ENCODE results near the gene ENOX1.

Gene ENOX1

DNA sequence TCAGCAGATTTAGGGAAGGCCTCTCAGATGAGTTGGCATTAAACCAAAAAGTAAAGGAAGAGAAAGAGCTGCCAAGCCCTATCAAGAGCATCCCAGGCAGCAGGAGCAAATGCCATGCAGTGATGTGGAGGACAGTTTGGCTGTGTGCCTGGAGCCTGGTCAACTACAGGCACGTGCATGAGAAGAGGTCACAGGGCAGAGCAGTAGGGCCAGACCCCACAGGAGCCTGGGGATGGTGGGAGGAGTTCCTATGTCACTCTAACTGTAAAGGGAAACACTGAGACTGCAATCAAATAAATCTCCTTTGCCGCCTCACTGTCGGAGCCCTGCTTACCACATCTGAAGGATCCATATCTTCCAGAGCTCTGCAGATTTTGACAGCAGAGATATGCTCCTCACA lies 240.5 kb downstream of the ENOX1 start:
- DNase-seq: peak in 2 of 56 donors; percentile 11 to 60

GRCh38 chr13:43545317-43545874 lies 241.4 kb downstream of the ENOX1 start:
- no peak for DNase-seq

GRCh38 chr13:43544631-43545030 lies 242.1 kb downstream of the ENOX1 start:
- no peak for DNase-seq

DNA sequence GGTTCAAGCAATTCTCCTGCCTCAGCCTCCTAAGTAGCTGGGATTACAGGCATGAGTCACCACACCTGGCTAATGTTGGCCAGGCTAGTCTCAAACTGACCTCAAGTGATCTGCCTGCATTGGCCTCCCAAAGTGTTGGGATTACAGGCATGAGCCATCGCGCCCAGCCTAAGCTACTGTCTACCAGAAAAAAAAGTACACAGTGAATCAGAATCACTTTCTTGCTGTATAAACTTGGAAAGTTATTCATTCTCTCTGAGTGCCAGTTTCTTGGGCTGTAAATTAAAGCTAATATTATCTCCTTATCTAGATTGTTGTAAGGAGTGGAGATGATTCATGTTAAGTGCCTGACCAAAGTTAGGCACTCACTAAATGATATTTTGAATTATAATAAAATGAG lies 242.8 kb downstream of the ENOX1 start:
- DNase-seq: no peak

GRCh38 chr13:43543331-43543730 lies 243.4 kb downstream of the ENOX1 start:
- DNase-seq: no peak

- DNase-seq: no peak
These were observed 249.6 kb downstream of the ENOX1 start for GRCh38 chr13:43537124-43537523.

DNA sequence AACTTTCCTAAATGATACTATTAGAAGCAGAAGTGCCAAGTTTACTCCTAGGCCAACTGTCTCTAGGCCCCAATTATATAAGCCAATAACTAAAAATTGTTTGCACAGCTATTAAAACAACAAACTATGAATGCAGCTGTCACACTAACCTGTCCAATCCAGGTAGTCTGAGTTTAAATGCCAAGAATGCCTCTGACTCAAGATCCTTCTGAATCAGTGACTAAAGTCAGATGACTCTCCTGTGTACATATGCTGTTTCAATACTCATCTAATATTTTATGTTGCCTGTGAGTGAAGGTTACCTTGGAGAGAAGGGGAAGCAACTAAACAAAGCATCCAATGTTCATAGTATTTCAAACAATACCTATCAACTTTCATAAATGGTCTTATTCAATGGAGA lies 257.0 kb downstream of the ENOX1 start:
- DNase-seq: no peak

DNA sequence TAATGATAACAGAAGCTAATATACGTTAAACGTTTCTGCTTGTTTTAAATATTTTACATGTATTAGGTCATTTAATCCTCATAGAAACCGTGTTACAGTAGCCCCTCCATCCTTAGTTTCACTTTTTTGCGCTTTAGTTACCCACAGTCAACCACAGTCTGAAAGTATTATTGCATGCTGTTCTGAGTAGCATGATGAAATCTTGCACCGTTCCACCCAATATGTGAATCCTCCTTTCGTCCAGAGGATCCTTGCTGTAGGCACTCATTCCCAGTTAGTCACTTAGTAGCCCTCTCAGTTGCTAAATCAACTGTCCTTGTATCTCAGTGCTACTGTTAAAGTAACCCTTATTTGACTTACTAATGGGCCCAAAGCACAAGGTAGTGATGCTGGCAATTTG lies 257.8 kb downstream of the ENOX1 start:
- DNase-seq: no peak

GRCh38 chr13:43522788-43523187 lies 264.0 kb downstream of the ENOX1 start:
- DNase-seq: no peak

DNA sequence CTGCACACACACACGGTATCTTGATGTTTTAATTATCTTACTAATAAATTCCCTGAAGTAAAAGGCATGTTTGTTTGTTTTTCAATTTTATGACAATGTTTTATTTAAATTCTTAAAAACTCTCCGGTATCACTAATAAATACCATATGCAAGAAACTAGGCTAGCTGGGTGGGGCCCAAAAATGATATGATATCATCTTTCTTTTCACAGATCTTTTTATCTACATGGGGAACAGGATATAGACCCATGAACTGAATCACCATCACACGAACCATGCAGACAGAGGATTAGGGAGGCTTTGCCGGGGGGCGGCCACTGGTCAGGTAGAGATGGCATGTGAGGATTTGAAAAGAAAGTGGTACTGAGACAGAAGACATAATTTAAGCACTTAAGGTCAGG lies 266.4 kb downstream of the ENOX1 start:
- DNase-seq: no peak

DNA sequence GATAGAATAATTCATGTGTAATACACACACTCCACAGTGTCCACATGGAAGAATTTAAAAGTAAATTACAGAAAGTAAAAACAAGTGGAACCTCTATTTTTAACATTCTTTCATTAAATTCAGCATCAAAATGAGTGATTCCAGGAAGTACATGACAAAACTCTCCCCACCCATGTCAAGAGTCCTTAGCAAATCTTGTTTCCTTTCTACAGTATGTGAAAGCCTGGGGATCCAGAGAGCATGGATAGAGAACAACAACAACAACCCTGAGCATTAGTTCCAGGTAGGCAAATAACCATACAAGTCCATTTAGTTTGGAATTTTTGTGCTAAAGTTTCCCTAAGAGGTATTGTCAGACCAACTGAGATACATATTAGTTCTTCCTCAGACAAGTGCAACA lies 267.9 kb downstream of the ENOX1 start:
- DNase-seq: no peak

- DNase-seq: no peak
These were observed 270.4 kb downstream of the ENOX1 start for GRCh38 chr13:43516401-43516833.

GRCh38 chr13:43515531-43515930 lies 271.2 kb downstream of the ENOX1 start:
- no peak for DNase-seq

- no peak for DNase-seq
These were observed 272.5 kb downstream of the ENOX1 start for GRCh38 chr13:43514311-43514710.

GRCh38 chr13:43512221-43512620 lies 274.6 kb downstream of the ENOX1 start:
- no peak for DNase-seq

GRCh38 chr13:43510956-43511901 lies 275.5 kb downstream of the ENOX1 start:
- DNase-seq: no peak

- DNase-seq: no peak
These were observed 291.0 kb downstream of the ENOX1 start for GRCh38 chr13:43495732-43496131.

GRCh38 chr13:43494206-43494605 lies 292.6 kb downstream of the ENOX1 start:
- DNase-seq: no peak

- no peak for DNase-seq
These were observed 293.2 kb downstream of the ENOX1 start for GRCh38 chr13:43493496-43494000.

DNA sequence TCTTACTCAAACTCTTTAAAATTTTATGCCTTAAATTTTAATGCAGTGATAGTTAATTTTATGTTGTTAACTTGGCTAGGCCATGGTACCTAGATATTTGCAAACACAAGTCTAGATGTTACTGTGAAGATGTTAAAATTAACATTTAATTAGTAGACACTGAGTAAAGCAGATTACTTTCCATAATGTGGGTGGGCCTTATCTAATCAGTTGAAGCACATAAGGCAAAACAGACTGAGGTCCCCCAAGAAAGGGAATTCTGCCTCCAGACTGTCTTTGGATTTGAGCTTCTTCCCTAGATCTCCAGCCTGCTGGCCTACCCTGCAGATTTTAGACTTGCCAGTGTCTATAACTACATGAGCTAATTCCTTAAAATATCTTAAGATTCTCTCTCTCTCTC lies 294.0 kb downstream of the ENOX1 start:
- no peak for DNase-seq

GRCh38 chr13:43492311-43492710 lies 294.5 kb downstream of the ENOX1 start:
- DNase-seq: no peak

DNA sequence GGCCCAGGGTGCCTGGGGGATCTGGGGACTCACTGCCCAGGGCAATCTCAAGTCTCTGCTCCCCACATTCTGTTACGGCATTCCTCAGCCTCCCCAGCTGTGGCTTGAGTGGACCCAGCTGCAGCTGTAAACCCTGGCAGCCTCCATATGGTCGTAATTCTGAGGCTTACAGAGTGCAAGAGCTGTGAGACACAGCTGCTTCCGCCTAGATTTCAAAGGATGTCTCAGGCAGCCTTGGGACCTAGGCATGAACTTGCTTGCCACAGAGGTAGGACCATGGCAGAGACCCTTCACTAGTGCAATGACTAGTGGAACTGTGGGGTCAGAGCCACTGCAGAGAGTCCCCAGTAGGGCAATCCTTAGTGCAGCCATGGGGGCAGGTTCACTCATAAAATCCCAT lies 297.5 kb downstream of the ENOX1 start:
- peak in 4 of 56 donors; percentile 1 to 13 (median 8) for DNase-seq

GRCh38 chr13:43487885-43488284 lies 298.9 kb downstream of the ENOX1 start:
- DNase-seq: no peak

All from amygdala (tissue), 56 donors.